Liver (tissue), 9 donors: ENCODE data around the gene PSMD1. TPM values are rescaled to one million over a fixed set of nuclear protein-coding genes. Genes with fewer than 3 reads are reported as not detected.

ENCODE experiments used
- DNase-seq: peaks from one replicate; pipeline ENCODE4 v3.0.0-alpha.2; 2017; ENCODE audit warnings: low spot score
- H3K27ac ChIP-seq, 2 donors: one replicate each; pipeline ENCODE4 v1.7.0; 2013; ENCODE audit warnings: inconsistent platforms in 2 of 2, low read length in 2 of 2, control low read depth in 1 of 2, low read depth in 1 of 2, mild to moderate bottlenecking in 1 of 2
- H3K27me3 ChIP-seq, 4 donors: one replicate each; pipeline versions ENCODE4 v1.6.1 to v1.7.0; 2013; ENCODE audit warnings: low read length in 3 of 4, inconsistent platforms in 1 of 4, mild to moderate bottlenecking in 1 of 4, moderate library complexity in 1 of 4; ENCODE audit not compliant: control insufficient read depth in 4 of 4, insufficient read depth in 4 of 4
- H3K36me3 ChIP-seq, 4 donors: one replicate each; pipeline versions ENCODE4 v1.6.1 to v1.7.0; 2013; ENCODE audit warnings: low read length in 3 of 4, mild to moderate bottlenecking in 3 of 4, low read depth in 1 of 4, moderate library complexity in 1 of 4; ENCODE audit not compliant: control insufficient read depth in 4 of 4, insufficient read depth in 3 of 4
- H3K4me1 ChIP-seq, 4 donors: one replicate each; pipeline versions ENCODE4 v1.6.1 to v1.7.0; 2013; ENCODE audit warnings: low read length in 3 of 4, mild to moderate bottlenecking in 3 of 4, moderate library complexity in 1 of 4; ENCODE audit not compliant: control insufficient read depth in 4 of 4, insufficient read depth in 4 of 4
- H3K4me3 ChIP-seq, 3 donors: one replicate each; pipeline versions ENCODE4 v1.6.1 to v1.7.0; 2013; ENCODE audit warnings: low read length in 3 of 3, control low read depth in 1 of 3, low read depth in 1 of 3, mild to moderate bottlenecking in 1 of 3
- H3K9ac ChIP-seq, 2 donors: one replicate each; pipeline ENCODE4 v1.7.0; 2013; ENCODE audit warnings: low read length in 2 of 2, mild to moderate bottlenecking in 2 of 2, moderate library complexity in 2 of 2, control low read depth in 1 of 2, low read depth in 1 of 2
- H3K9me3 ChIP-seq, 4 donors: one replicate each; pipeline versions ENCODE4 v1.6.1 to v1.7.0; 2013; ENCODE audit warnings: low read length in 3 of 4; ENCODE audit not compliant: control insufficient read depth in 4 of 4
- EGR1 ChIP-seq, 2 donors: IDR thresholded peaks; 2 replicates each; pipeline ENCODE4 v1.6.1; 2016 to 2018; ENCODE audit warnings: antibody characterized with exemption in 2 of 2, low read depth in 2 of 2
- FOXA1 ChIP-seq: IDR thresholded peaks from 2 replicates; pipeline ENCODE4 v1.6.1; 2016; ENCODE audit warnings: antibody characterized with exemption
- FOXA2 ChIP-seq: IDR thresholded peaks from 2 replicates; pipeline ENCODE4 v1.6.1; 2016; ENCODE audit warnings: antibody characterized with exemption
- GABPA ChIP-seq, 2 donors: IDR thresholded peaks in 1 of 2; conservative IDR thresholded peaks in 1 of 2; 2 replicates each; pipeline ENCODE4 v1.6.1; 2016; ENCODE audit warnings: antibody characterized with exemption in 2 of 2, mild to moderate bottlenecking in 1 of 2, moderate library complexity in 1 of 2
- HNF4A ChIP-seq, 2 donors: conservative IDR thresholded peaks; 2 replicates each; pipeline ENCODE4 v1.6.1; 2016; ENCODE audit warnings: antibody characterized with exemption in 2 of 2, mild to moderate bottlenecking in 2 of 2
- HNF4G ChIP-seq: IDR thresholded peaks from 2 replicates; pipeline ENCODE4 v1.6.1; 2016; ENCODE audit warnings: antibody characterized with exemption
- JUND ChIP-seq, 2 donors: IDR thresholded peaks; 2 replicates each; pipeline ENCODE4 v1.6.1; 2016; ENCODE audit warnings: antibody characterized with exemption in 2 of 2
- NR2F2 ChIP-seq: IDR thresholded peaks from 2 replicates; pipeline ENCODE4 v1.6.1; 2016; ENCODE audit warnings: antibody characterized with exemption
- RXRA ChIP-seq, 2 donors: IDR thresholded peaks; 2 replicates each; pipeline ENCODE4 v1.6.1; 2017 to 2018; ENCODE audit warnings: antibody characterized with exemption in 2 of 2, mild to moderate bottlenecking in 1 of 2
- SP1 ChIP-seq: IDR thresholded peaks from 2 replicates; pipeline ENCODE4 v1.6.1; 2018; ENCODE audit warnings: antibody characterized with exemption, mild to moderate bottlenecking
- TAF1 ChIP-seq: conservative IDR thresholded peaks from 2 replicates; pipeline ENCODE4 v1.6.1; 2016; ENCODE audit warnings: antibody characterized with exemption, mild to moderate bottlenecking
- YY1 ChIP-seq: IDR thresholded peaks from 2 replicates; pipeline ENCODE4 v1.6.1; 2016; ENCODE audit warnings: antibody characterized with exemption, mild to moderate bottlenecking
- ZBTB33 ChIP-seq: IDR thresholded peaks from 2 replicates; pipeline ENCODE4 v1.6.1; 2016; ENCODE audit warnings: antibody characterized with exemption
- WGBS: extraction: QIAGEN DNeasy Blood & Tissue Kit; methylation state at CpG from one replicate; pipeline ENCODE4 v1.1.7; 2013; 5-methylcytosine and 5-hydroxymethylcytosine counted together
- polyA plus RNA-seq, 2 donors: library from polyadenylated mRNA; stranded (reverse) in 1 of 2; unstranded in 1 of 2; fragments of 200-250 nt in 1 of 2; fragments of >200 nt in 1 of 2; fragmentation: Nextera tagmentation in 1 of 2; extraction: Ambion mirVana in 1 of 2; gene quantifications; one replicate each; pipeline versions ENCODE4 v1.2.1 to v1.2.3, GENCODE V29; 2013 to 2015
- total RNA-seq, 2 donors: library from RNA; depleted of rRNA; stranded (reverse); fragments of >200 nt; gene quantifications; one replicate each; pipeline ENCODE4 v1.2.3, GENCODE V29; 2014
- TF ChIP-seq, protein P1 (sequence below): IDR thresholded peaks from 2 replicates; pipeline ENCODE4 v1.6.1; 2016; ENCODE audit warnings: antibody characterized with exemption
- TF ChIP-seq, protein P2 (sequence below): fragments of 150-350 bp; IDR thresholded peaks from 2 replicates; pipeline ENCODE4 v1.5.1; 2017; ENCODE audit warnings: improper control_type of control experiment, low read depth, low read length; ENCODE audit not compliant: missing input control
- donor health status: healthy.
- donor health status: healthy.
- donor health status: healthy.
- donor health status: healthy.
- donor health status: healthy.

Gene PSMD1
- total and polyA plus RNA-seq, 4 donors: 31.7 to 83.3 (median 68.1) TPM

GRCh38 chr2:231126123-231126522, 69.5 kb downstream of the PSMD1 start:
- DNase-seq: no peak
- TF ChIP-seq EGR1 (IDR thresholded peaks at IDR 0.05; ENCODE audit: low read depth in 2 of 2): no peak
- no peak for TF ChIP-seq TAF1
- TF ChIP-seq ZBTB33: no peak
- TF ChIP-seq, protein P1, sequence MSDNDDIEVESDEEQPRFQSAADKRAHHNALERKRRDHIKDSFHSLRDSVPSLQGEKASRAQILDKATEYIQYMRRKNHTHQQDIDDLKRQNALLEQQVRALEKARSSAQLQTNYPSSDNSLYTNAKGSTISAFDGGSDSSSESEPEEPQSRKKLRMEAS: no peak
- TF ChIP-seq, protein P2, sequence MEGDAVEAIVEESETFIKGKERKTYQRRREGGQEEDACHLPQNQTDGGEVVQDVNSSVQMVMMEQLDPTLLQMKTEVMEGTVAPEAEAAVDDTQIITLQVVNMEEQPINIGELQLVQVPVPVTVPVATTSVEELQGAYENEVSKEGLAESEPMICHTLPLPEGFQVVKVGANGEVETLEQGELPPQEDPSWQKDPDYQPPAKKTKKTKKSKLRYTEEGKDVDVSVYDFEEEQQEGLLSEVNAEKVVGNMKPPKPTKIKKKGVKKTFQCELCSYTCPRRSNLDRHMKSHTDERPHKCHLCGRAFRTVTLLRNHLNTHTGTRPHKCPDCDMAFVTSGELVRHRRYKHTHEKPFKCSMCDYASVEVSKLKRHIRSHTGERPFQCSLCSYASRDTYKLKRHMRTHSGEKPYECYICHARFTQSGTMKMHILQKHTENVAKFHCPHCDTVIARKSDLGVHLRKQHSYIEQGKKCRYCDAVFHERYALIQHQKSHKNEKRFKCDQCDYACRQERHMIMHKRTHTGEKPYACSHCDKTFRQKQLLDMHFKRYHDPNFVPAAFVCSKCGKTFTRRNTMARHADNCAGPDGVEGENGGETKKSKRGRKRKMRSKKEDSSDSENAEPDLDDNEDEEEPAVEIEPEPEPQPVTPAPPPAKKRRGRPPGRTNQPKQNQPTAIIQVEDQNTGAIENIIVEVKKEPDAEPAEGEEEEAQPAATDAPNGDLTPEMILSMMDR: no peak
- no peak for TF ChIP-seq JUND (IDR thresholded peaks at IDR 0.05)
- TF ChIP-seq HNF4G: no peak
- no peak for TF ChIP-seq HNF4A (conservative IDR thresholded peaks at IDR 0.05)
- TF ChIP-seq YY1: no peak
- no peak for TF ChIP-seq NR2F2
- no peak for TF ChIP-seq GABPA (IDR thresholded peaks at IDR 0.05 in 1 of 2, conservative IDR thresholded peaks at IDR 0.05 in 1 of 2)
- Histone ChIP-seq H3K36me3 (no peaks in the 10 kb centered on the region), H3K9me3 (no peaks in the 10 kb centered on the region), H3K27me3 (no peaks in the 10 kb centered on the region), H3K4me1 (peaks cover 4 to 33% (median 16%) of the 10 kb centered on the region in 4 donors), H3K4me3 (no peak overlapping the region), H3K9ac (no peak overlapping the region), H3K27ac (no peak overlapping the region)
- WGBS: 97% methylated on average over 7 of the region's 7 CpGs

DNA sequence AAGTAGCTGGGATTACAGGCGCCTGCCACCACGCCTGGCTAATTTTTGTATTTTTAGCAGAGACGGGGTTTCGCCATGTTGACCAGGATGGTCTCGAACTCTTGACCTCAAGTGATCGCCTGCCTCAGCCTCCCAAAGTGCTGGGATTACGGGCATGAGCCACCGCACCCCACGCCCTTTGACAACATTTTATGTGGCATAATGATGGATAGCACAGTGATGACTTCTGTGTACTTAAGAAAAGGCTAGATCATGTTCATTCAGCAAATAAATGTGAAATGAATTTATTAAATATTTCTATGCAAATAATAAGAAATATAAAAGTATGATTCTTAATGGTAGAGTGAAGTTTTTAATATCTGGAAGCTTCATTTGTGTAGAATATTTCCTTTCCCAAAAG, 70.8 kb downstream of the PSMD1 start:
- DNase-seq: no peak
- Histone ChIP-seq H3K36me3 (no peaks in the 10 kb centered on the region), H3K4me3 (no peak overlapping the region), H3K27me3 (no peaks in the 10 kb centered on the region), H3K9me3 (no peaks in the 10 kb centered on the region), H3K27ac (no peak overlapping the region), H3K9ac (no peak overlapping the region), H3K4me1 (peaks cover 7 to 35% (median 20%) of the 10 kb centered on the region in 4 donors)
- TF ChIP-seq FOXA2: no peak
- no peak for TF ChIP-seq HNF4A (conservative IDR thresholded peaks at IDR 0.05)
- no peak for TF ChIP-seq GABPA (IDR thresholded peaks at IDR 0.05 in 1 of 2, conservative IDR thresholded peaks at IDR 0.05 in 1 of 2)
- TF ChIP-seq RXRA (IDR thresholded peaks at IDR 0.05): no peak
- no peak for TF ChIP-seq SP1
- no peak for TF ChIP-seq YY1
- TF ChIP-seq, protein P1: no peak
- no peak for TF ChIP-seq HNF4G
- WGBS: 96% methylated on average over 9 of the region's 9 CpGs

DNA sequence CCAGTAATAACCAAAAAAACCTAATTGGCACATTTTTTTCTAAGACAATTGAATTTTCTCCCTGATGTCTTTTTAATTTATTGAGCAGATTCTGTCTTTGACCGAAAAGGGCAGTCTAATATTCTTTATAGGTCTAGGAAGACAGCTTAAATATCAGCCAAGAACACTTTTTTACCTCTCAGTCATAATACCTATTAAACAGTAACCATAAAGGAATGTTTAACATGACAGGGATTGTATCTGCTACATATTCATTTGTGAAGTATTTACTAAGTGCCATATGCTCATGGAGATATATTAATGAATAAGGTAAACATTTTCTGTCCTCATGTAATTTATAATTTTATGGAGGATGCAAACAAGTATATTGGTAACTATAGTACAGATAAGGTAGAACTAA, 71.3 kb downstream of the PSMD1 start:
- Histone ChIP-seq H3K27me3 (no peaks in the 10 kb centered on the region), H3K27ac (no peak overlapping the region), H3K4me1 (peaks cover 7 to 38% (median 24%) of the 10 kb centered on the region in 4 donors), H3K9me3 (no peaks in the 10 kb centered on the region), H3K4me3 (no peak overlapping the region), H3K36me3 (no peaks in the 10 kb centered on the region), H3K9ac (no peak overlapping the region)
- WGBS: 92% methylated on average over 1 of the region's 1 CpG
- no peak for DNase-seq
- TF ChIP-seq HNF4A (conservative IDR thresholded peaks at IDR 0.05) (no peak), SP1 (no peak), FOXA1 (no peak), YY1 (no peak), HNF4G (no peak), RXRA (IDR thresholded peaks at IDR 0.05) (no peak), NR2F2 (no peak), JUND (IDR thresholded peaks at IDR 0.05) (no peak), EGR1 (IDR thresholded peaks at IDR 0.05; ENCODE audit: low read depth in 2 of 2) (no peak), FOXA2 (no peak), ZBTB33 (no peak), GABPA (IDR thresholded peaks at IDR 0.05 in 1 of 2, conservative IDR thresholded peaks at IDR 0.05 in 1 of 2) (no peak), TAF1 (no peak)
- TF ChIP-seq, protein P2: no peak
- TF ChIP-seq, protein P1: no peak
